Measurements from ENCODE around the gene TM2D1.

DNA sequence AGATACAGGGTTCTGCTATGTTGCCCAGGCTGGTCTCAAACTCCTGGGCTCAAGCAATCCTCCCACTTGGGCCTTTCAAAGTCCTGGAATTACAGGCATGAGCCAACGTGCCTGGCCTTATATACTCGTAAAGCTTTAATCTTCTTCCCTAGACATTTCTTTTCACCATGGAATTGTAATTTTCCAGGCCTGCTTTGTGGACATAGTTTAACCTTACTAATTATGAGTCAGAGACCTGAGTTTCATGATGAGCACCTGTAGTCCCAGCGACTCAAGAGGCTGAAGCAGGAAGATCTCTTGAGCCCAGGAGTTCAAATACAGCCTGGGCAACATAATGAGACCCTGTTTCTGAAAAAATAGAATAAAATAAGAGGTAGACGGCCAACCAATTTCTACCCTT, 29.6 kb upstream of the TM2D1 start:
- TF ChIP-seq, protein P1, sequence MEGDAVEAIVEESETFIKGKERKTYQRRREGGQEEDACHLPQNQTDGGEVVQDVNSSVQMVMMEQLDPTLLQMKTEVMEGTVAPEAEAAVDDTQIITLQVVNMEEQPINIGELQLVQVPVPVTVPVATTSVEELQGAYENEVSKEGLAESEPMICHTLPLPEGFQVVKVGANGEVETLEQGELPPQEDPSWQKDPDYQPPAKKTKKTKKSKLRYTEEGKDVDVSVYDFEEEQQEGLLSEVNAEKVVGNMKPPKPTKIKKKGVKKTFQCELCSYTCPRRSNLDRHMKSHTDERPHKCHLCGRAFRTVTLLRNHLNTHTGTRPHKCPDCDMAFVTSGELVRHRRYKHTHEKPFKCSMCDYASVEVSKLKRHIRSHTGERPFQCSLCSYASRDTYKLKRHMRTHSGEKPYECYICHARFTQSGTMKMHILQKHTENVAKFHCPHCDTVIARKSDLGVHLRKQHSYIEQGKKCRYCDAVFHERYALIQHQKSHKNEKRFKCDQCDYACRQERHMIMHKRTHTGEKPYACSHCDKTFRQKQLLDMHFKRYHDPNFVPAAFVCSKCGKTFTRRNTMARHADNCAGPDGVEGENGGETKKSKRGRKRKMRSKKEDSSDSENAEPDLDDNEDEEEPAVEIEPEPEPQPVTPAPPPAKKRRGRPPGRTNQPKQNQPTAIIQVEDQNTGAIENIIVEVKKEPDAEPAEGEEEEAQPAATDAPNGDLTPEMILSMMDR (IDR thresholded peaks at IDR 0.05), result no peak
- TF ChIP-seq POLR2A (IDR thresholded peaks at IDR 0.05), result no peak

All from esophagus squamous epithelium (tissue), 4 donors.